Gastrocnemius medialis (tissue), 4 donors: Measurements from ENCODE around the gene CDC42BPG.

ENCODE experiments used
- POLR2A ChIP-seq, 2 donors: fragments of 450-650 bp; IDR thresholded peaks; one replicate each; pipeline ENCODE4 v1.6.1; 2017; ENCODE audit warnings: antibody characterized with exemption in 2 of 2, mild to moderate bottlenecking in 2 of 2, moderate library complexity in 2 of 2
- TF ChIP-seq, protein P1 (sequence below), 5 experiments: fragments of 450-650 bp in 3 of 5; fragments of 200-600 bp in 2 of 5; sonication (generic) in 2 of 5; IDR thresholded peaks in 4 of 5; conservative IDR thresholded peaks in 1 of 5; 1 replicate in 4 of 5; 2 replicates in 1 of 5; pipeline ENCODE4 v1.5.1; 2016 to 2019; ENCODE audit warnings: antibody characterized with exemption in 5 of 5, mild to moderate bottlenecking in 3 of 5, moderate library complexity in 3 of 5

DNA sequence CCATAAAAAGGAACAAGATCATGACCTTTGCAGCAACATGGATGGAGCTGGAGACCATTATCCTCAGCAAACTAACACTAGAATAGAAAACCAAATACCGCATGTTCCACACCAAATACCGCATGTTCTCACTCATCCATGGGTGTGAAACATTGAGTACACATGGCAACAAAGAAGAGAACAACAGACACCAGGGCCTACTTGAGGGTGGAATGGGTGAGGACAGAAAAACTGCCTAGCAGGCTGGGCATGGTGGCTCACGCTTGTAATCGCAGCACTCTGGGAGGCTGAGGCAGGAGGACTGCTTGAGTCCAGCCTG, 21.7 kb upstream of the CDC42BPG start:
- TF ChIP-seq, protein P1, sequence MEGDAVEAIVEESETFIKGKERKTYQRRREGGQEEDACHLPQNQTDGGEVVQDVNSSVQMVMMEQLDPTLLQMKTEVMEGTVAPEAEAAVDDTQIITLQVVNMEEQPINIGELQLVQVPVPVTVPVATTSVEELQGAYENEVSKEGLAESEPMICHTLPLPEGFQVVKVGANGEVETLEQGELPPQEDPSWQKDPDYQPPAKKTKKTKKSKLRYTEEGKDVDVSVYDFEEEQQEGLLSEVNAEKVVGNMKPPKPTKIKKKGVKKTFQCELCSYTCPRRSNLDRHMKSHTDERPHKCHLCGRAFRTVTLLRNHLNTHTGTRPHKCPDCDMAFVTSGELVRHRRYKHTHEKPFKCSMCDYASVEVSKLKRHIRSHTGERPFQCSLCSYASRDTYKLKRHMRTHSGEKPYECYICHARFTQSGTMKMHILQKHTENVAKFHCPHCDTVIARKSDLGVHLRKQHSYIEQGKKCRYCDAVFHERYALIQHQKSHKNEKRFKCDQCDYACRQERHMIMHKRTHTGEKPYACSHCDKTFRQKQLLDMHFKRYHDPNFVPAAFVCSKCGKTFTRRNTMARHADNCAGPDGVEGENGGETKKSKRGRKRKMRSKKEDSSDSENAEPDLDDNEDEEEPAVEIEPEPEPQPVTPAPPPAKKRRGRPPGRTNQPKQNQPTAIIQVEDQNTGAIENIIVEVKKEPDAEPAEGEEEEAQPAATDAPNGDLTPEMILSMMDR (IDR thresholded peaks at IDR 0.05 in 4 of 5, conservative IDR thresholded peaks at IDR 0.05 in 1 of 5): no peak
- no peak for TF ChIP-seq POLR2A (IDR thresholded peaks at IDR 0.05)
